GM12874 (cell line): ENCODE data around the gene SENP1.

Experiments
- TF ChIP-seq, protein P1 (sequence below): IDR thresholded peaks from 2 replicates; pipeline ENCODE4 v1.5.1; 2011; ENCODE audit warnings: low read depth, mild to moderate bottlenecking, control low read depth, low read length, moderate library complexity; ENCODE audit not compliant: insufficient read depth

The SENP1 gene

DNA sequence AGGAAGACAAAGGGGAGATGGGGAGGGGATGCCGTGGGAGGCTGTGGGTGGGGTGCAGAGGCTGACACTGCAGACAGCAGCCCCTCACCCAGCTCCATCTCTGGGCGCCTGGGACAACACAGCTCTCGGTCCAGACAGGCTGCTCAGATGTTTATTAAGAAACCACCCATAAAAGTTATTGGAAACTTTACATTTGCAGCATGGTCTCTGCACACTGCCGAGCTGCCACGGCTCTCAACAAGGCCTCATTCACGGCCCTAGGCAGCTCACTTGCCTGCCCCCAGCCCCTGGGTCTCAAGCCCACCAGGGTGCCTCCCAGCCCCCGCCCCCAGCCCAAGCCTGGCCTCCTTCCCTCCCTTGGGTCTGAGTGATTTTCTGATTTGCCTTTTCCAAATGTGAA lies 80.6 kb downstream of the SENP1 start:
- TF ChIP-seq, protein P1, sequence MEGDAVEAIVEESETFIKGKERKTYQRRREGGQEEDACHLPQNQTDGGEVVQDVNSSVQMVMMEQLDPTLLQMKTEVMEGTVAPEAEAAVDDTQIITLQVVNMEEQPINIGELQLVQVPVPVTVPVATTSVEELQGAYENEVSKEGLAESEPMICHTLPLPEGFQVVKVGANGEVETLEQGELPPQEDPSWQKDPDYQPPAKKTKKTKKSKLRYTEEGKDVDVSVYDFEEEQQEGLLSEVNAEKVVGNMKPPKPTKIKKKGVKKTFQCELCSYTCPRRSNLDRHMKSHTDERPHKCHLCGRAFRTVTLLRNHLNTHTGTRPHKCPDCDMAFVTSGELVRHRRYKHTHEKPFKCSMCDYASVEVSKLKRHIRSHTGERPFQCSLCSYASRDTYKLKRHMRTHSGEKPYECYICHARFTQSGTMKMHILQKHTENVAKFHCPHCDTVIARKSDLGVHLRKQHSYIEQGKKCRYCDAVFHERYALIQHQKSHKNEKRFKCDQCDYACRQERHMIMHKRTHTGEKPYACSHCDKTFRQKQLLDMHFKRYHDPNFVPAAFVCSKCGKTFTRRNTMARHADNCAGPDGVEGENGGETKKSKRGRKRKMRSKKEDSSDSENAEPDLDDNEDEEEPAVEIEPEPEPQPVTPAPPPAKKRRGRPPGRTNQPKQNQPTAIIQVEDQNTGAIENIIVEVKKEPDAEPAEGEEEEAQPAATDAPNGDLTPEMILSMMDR, result no peak

DNA sequence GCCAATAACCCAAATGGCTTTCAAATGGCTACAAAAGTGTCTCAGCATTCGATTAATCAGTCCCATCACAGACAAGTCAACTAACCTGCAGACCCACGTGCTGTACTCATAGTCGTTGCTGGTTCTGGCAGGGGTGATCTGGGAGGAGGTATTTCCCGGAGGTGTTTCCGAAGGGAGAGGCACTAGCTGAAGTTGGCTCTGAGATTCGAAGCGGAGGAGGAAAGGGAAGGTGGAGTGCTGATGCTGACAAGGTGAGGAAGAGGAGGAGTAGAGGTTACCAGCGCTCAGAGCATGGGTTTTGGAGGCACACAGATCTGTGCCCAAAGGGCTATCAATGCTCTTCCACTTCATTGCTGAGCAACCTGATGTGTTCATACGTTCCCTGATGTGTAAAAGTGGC lies 81.1 kb downstream of the SENP1 start:
- TF ChIP-seq, protein P1, result no peak

DNA sequence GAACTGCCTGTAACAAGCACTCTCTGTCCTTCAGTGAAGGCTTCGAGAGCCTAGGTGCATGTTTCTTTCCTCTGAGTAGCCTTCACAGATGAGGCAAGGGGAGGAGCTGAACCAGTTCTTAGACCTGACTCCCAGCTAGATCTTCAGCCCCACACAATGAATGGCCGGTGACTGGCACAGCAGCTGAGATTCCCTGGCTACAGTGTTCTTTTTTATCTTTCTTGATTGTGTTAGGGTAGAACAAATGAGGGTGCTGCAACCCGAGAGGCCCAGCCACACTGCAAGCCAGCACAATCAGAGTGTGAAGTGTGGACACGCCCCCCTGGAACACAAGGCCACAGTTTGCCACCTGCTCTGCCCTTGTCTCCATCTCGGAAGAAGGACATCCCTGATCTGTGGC lies 82.5 kb downstream of the SENP1 start:
- TF ChIP-seq, protein P1, result no peak

DNA sequence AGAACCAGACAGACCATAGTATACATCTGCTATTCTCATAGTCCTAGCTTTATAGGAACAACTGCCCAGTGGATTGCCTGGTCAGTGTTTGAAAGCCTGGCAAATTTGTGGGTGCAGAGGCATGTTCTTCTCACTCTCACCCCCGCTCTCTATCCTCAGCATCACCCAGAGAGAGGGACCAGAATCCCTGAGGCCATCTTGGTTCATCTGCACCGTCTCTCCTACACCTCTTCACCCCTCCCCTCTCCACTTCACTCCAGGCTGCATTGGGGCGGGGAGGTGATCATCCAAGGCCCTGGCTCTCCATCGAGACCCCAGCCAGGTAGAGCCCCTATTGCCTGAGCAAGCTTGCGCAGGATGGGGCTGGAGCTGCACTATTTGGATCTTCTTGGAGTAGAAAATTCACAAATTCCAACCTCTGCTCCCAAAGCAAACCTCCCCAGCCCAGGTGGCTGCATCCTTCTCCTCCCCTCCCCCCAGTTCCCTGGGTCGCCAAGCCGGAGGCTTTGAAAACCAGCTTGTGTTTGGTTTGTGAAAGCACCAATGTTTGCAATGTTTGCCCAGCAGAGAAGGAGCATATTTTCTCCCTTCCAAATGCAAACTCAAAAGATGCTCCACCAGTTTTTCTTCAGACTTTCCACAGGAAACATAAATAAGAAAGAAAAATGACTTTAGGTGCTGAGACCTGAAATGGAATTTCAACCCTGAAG lies 83.0 kb downstream of the SENP1 start:
- TF ChIP-seq, protein P1, result no peak

DNA sequence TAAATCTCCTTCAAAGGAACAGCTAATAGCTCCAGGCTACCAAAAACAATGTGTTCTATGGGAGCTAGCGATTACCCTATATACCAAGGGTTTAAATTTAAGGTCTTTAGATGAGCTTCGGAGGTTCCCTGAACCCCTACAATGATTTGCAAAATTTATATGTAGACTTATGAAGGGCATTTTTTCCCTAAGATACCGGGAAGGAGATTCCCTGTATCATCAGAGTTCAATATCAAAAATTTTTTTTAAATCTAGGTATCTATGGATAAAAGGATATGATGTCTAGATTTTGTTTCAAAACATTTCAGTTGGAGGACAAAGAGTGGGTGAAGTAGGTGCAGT lies 83.7 kb downstream of the SENP1 start:
- TF ChIP-seq, protein P1, result no peak

DNA sequence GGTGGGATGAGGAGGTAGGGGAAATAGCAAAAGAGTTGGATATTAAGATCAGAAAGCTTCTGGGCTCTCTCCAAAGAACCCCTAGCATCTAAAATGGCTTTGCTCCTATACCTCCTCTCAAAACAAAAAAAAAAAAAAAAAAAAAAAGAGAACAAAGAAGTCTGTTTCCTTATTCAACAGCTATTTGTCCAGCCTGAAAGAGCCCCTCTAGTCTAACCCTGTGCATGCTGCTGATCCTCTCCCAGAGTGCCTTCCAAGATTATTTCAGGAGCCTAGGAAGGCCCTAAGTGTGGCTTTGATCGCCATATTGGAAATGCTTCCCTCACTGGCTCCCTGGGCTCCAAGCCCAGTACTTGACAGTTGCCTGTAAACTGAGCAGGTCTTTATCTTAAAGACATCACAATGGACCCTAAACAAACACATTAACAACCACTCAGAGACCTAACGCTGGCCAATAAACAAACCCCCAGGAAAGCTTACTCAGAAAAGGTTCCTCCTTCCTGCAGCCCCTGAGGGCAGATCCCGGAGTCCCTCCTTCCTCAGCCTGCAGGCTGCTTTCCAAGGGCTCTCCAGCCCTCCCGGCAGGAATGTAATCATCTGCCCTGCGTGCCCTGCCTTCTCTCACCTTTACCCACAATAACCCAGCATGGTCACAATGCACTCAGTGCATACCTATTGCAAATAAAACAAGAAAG lies 84.2 kb downstream of the SENP1 start:
- TF ChIP-seq, protein P1, result no peak

DNA sequence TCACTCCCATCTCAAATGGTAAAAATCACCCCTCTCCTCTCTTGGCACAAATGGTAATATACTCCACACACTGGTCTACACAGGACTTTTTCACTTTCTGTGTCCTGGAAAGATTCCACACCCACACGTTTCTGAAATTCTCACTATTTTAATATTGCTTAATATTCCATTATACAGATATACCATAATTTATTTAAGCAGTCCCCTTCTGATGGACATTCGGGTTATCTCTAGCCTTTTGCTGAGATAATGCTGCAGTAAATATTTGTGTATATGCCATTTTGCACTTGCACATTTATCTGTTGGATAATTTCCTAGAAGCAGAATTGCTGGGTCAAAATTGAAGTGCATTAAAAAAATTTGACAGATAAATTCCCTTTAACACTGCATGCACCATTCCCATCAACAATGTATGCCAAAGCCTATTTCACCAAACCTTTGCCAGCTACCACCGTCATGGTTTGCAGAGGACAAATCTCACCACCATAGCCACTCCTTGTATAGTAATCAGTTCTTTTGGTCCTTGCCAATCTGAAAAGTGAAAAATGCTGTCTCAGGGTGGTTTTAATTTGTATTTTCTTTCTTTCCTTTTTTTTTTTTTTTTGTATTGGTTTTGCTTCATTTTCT lies 86.1 kb downstream of the SENP1 start:
- TF ChIP-seq, protein P1, result no peak
